Activated T-helper 1 cell treated with anti-CD3 and anti-CD28 coated beads, Interleukin-2, amount 50 U/mL, for 16 hours (primary cell): ENCODE results near the gene SERPINA12.
A peak's percentile ranks its signal among the peaks of the same experiment; 100 is the strongest.
"Not testable (repeated sequence)": the region's sequence is repeated elsewhere in the genome, so short reads cannot be mapped to it uniquely, and the experiment has no call there.

Source experiments
- DNase-seq, 2 donors: peaks; one replicate each; pipeline ENCODE4 v3.0.0-alpha.2; 2020; ENCODE audit warnings: low read depth in 1 of 2, low spot score in 1 of 2

The SERPINA12 gene

GRCh38 chr14:94494085-94494484 lies 15.2 kb downstream of the SERPINA12 start:
- no peak for DNase-seq

DNA sequence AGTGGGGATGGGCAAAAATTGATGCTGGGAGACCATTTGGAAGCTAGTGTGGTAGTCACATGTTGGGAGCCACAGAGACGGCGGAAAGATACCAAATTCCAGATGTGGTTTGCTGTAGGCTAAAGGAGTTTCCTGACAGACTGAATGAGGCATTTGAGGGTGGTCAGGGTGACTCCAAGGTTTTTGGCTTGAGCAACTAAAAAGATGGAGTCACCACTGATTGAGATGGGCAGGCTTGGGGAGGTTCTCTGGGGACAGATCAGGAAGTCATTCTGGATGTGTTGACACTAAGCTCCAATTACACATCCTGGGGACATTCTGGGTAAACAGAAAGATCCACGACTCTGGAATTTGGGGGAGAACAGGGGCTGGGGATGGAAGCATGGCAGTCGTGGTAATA lies 17.8 kb downstream of the SERPINA12 start:
- no peak for DNase-seq

- DNase-seq: no peak
Observed at GRCh38 chr14:94489336-94489735, 19.9 kb downstream of the SERPINA12 start.

DNA sequence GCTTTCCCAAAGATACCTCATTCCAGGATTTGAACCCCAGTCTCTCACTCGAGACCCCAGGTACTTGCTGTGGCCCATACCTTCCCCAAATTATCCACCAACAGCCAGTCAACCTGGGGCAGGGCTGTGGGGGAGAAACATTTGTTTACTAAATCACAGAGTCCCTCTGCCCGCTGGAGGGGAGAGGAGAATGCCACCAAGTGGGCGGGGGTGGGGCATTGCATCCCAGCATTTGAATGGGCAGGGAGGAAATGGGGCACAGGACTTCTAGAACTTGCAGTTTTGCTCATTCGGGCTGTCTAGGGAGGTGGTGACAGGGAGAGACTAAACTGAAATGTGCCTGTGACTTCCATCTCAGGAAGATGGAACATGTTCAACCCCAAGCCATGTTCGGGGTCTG lies 22.4 kb downstream of the SERPINA12 start:
- DNase-seq: no peak

DNA sequence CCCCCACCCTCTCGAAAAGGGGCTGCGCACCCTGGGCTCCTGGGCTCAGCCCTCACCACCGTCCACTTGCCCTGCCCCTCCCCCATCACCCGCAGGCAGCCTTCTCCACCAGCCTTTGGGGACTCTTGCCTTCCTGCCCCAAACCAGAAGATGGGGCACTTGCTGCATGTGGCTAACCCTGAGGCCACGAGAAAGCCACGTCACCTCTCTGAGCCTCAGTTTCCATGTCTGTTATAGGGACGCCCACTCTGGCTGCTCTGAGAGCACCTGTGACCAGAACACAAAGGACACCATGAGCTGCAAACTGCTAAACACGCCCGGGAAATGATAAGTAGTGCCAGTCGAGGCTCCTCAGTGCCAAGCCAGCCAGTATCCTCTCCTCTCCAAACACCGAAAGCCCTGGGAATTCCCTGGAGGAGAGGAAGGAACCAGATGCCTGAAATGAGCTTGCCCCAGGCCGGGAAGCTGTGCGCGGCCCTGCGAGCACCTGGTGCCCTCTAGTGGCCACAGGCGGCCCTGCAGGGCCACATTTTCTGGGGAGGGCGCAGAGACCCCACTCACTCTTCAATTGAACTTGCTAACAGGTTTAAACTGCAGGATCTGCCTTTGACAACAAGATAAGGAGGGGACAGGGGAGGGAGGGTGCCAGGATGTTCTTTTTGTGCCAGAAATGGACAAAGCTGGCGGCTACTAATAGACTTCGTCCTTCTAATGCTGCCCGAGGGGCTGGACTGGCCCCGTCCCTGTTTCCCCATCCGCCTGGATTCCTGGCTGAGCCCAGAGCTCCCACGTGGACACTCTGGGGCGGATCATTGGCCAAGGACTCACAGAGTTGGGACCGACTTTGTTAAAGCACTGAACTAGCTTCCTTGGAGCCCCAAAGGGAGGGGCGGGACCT lies 23.1 kb downstream of the SERPINA12 start:
- peak in 1 of 2 donors; percentile 12 for DNase-seq

GRCh38 chr14:94484481-94484880 lies 24.8 kb downstream of the SERPINA12 start:
- DNase-seq: no peak

GRCh38 chr14:94483729-94484275 lies 25.5 kb downstream of the SERPINA12 start:
- no peak for DNase-seq

GRCh38 chr14:94483071-94483451 lies 26.2 kb downstream of the SERPINA12 start:
- DNase-seq: no peak

GRCh38 chr14:94482132-94483070 lies 26.9 kb downstream of the SERPINA12 start:
- not testable (repeated sequence) for DNase-seq

GRCh38 chr14:94481468-94482131 lies 27.7 kb downstream of the SERPINA12 start:
- no peak for DNase-seq

DNA sequence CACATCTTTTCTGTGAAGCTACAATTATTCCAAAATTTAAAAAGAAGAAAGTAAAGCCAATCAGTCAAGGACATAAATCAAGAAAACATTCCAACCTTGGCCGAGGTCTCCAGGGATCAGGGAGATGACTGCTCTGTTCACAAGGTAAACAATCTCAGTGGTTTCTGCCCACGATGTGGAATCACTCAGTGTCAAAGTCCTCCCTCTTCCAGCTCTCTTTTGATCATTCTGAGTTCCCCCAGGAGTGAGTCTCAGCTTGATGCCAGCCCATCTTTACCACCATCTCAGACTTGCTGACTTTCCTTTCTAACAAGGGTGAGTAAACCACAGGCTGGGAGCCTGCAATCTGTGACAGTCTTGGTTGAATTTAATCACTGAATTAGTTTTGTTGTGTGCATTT lies 28.5 kb downstream of the SERPINA12 start:
- DNase-seq: no peak

DNA sequence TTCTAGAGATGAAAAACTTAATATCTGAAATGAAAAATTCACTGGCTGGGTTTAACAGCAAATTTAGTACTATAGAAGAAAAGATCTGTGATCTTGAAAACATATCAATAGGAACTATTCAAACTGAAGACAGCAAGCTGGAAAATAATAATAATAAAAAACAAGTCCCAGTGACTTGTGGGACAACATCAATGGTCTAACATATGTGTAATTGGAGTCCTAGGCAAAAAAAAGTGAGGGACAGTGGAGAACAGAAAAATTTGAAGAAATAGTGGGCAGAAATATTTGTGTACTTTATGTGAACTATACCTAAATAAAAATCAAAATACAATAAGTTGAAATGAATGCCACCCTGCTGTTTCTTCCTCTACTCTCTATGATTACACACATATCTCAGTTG lies 30.8 kb downstream of the SERPINA12 start:
- DNase-seq: no peak

DNA sequence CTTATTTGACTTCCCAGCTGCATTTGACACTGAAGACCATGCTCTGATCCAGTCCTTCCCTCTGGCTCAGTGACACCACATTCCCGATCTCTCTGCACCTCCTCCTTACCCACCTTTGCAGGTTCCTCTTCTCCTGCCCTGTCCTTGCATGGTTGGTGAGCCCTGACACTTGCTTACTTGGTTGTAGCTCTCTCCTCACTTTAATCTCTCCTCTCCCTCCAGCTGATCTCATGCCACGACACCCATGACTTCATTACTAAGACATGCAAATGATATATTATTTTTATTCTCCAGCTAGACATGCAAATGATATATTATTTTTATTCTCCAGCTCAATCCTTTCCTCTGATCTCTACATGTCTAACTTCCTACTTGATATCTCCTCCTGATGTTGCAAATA lies 33.2 kb downstream of the SERPINA12 start, which contains the start of gene SERPINA9:
Gene SERPINA9, minus strand, starts transcription at position 175 of the 400 bp plus-strand sequence. CDS start 6,357 bp downstream, outside the sequence.
- DNase-seq: no peak

GRCh38 chr14:94474581-94475031 lies 34.7 kb downstream of the SERPINA12 start:
- DNase-seq: no peak

GRCh38 chr14:94473666-94474410 lies 35.4 kb downstream of the SERPINA12 start:
- no peak for DNase-seq

- DNase-seq: no peak
Observed at GRCh38 chr14:94472842-94473241, 36.4 kb downstream of the SERPINA12 start.

DNA sequence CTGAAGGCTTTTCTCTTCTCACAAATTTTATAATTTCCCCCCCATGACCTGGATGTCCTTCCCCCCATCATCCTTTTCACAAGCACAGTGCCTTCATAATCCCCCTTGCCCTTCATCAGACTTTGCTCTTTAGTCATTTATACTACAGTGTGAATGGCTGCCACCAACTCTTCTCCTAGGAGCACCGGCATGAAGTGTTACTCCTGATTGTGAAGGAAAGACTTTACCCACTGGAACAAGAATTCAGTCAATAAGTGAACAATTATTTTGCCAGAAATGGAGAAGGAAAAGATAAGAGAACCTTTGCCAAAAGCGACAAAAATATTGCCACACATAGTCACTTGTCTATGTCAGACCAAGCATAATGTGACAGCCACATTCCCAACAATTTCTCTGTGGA lies 38.2 kb downstream of the SERPINA12 start:
- DNase-seq: no peak

GRCh38 chr14:94470311-94470710 lies 39.0 kb downstream of the SERPINA12 start:
- no peak for DNase-seq

DNA sequence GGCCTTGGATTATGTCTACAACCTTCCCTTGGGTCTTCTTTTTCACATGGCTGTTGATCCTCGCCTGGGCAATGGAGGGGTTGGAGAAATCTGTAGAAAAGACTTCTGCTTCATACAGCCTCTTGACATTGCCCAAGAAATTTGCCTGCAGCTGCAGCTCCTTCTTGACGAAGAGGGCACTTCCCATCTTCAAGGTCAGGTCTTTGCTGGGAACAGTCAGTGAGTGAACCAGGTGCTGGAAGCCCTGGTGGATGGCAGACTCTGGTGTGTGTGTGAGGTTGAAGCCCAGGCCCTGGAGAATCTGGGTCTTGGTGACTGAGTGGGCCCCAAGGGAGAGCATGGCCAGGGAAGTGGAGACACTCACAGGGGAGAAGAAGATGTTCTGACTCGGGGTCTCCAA lies 40.0 kb downstream of the SERPINA12 start:
- no peak for DNase-seq
